HG02610 (cell line): Measurements from ENCODE around the gene CEMP1.

ENCODE experiments used
- ATAC-seq: cut with Tn5 transposase; IDR thresholded peaks from one replicate; pipeline ENCODE4 v1.9.1; 2021; ENCODE audit warnings: mild to moderate bottlenecking, moderate library complexity; ENCODE audit not compliant: unreplicated experiment

CEMP1 gene

DNA sequence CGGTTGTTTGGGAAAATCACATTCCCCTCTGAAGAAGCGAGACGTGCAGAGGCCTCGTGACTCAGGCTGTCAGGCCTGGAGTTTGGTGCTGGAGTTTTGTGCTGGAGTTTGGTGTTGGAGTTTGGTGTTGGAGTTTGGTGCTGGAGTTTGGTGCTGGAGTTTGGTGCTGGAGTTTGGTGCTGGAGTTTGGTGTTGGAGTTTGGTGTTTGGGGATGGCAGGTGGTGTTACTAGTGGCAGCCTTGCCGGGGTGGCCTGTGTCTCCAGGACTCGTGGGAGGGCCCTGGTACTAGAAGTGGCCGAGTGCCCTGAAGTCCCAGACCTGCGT lies 43.7 kb downstream of the CEMP1 start:
- no peak for ATAC-seq

GRCh38 chr16:2486645-2487516 lies 44.3 kb downstream of the CEMP1 start:
- peak; percentile 70 for ATAC-seq

DNA sequence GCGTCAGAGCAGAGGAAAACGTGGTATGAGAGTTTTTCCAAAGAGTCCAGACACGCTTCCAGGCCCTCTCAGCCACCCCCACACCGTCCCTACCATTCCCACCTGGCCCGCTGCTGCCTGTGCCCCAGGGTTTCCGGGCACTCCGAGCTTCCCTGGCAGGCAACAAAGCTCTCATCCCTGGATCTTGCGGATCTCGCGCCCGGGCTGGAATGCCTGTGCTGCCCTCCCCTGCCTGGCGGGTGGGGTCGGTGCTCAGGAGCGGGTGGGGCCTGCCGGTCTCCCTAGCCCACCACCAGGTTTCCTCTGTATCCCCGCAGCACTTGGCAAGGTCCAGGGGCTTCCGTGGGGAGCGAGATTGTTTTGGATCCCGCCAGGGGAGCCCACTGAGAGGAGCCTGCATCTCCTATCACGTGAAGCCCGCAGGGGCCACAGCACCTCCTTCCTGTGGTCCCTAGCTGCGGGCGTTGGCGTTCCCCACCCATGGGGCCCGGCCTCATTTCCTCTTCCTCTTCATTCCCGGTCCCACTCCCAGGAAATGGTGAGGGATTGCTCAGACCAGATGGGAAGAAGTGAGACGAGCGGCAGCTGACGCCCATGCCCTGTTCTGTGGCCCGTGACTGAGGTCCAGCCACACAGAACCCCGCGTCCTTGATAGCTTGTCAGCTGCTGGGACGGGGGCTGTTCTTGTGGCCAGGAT lies 45.2 kb downstream of the CEMP1 start:
- no peak for ATAC-seq

DNA sequence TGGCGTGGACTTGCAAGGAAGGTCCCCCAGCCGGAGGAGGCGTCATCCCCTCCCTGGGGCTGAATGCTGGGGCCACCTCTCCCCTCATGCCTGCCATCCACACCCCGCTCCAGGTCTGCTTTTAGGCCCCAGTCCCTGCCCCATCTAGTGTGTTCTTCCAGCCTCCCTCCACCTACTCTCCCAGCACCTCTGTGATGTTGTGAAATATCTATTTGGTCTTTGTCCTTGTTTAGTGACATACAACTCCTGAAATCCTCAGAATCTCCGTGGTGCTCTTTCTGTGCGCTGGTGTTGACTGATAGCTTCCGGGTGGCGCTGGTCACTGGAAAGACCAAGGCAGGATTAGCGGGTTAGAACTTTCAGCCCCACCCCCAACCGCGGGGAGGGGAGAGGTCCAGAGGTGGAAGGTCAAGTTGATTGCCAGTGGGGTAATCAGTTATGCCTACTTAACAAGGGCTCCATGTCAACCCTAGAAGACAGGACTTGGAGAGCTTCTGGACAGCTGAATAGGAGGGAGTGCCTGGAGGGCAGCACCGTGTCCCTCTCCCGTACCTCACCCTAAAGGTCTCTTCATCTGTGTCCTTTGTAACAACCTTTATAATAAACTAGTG lies 46.2 kb downstream of the CEMP1 start:
- no peak for ATAC-seq

DNA sequence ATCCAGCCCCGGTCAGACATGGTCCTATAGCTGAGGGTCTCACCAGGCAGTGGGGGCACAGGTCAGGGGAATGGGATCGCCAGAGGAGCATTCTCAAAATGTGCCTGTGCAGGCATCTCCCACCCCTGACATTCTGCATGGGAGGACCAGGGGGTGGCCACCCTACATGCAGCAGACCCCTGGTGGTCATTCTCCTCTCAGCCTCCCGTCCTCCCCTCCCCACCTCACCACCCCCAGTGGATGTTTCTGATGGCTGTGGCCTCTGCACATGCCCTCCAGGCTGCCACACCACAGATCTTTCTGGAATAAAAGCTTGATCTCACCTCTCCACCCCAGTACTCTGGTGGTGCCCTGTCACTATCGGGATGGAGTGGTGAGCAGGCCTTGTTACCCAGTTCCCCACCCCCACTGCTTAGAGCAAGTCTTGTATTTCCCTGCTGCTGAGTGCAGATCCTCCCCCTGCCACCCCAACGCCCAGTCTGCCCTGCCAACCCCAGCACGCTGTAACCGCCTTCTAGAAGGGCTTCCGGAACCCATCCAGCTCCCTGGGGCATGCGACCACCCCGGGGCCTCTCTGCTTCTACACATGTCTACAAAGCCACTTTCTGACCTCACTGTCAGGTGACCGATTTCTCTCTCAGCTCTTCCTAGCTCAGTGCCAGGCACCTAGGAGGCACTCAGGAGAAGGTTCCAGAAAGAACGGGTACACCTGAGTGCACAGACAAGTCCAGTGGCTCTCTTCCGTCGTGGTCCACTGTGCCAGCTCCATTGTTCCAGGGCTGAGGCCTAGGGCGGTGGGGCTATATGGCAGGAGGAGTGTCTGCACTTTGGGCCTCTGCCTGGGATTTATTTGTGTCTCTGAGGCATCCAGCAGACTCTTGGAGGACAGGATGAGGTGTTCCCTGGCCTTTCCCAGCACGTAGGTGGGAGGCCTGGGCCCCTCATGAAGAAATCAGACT lies 47.0 kb downstream of the CEMP1 start:
- no peak for ATAC-seq

GRCh38 chr16:2482708-2483534 lies 48.3 kb downstream of the CEMP1 start:
- ATAC-seq: no peak

- no peak for ATAC-seq
Measured at GRCh38 chr16:2482249-2482648, 49.0 kb downstream of the CEMP1 start.

DNA sequence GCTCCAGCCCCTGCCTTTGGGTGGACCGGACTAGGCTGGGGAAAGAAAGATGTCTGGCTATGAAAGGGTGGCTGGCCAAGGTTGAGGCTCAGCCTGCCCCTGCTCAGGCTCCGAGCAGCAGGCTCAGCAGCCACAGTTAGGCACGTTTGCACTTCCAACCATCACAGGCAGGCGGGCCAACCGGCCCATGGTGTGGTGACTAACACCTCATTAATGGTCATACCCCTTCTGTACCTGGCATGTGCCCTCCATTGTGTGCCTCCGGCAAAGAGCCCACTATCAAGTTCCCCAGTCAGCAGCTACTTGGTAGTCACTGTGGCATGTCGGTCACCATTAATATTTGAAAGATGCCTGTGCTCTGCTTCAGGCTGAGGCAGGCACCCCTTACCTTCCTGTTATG lies 49.5 kb downstream of the CEMP1 start:
- ATAC-seq: no peak

DNA sequence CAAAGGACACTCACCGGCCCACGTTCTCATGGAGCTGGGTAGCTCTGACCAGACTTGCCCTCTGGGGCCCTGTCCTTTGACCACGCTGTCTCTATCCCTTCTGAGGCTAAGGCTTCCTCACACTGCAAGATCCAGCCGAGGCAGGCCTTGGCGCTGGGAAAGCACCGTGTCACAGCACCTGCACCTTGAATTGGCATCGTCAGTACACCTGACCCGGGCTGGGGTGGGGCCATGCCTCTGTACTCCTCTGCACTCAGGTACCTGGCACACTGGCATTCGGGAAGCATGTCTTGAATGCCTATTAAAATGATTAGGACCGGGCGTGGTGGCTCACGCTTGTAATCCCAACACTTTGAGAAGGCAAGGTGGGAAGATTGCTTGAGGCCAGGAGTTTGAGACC lies 50.3 kb downstream of the CEMP1 start:
- ATAC-seq: no peak
